ENCODE measurements around the gene MAF.

MAF gene

GRCh38 chr16:79610771-79611170, 10.2 kb upstream of the MAF start:
- no peak for DNase-seq

GRCh38 chr16:79609861-79610260, 9.3 kb upstream of the MAF start:
- no peak for DNase-seq

GRCh38 chr16:79608976-79609375, 8.4 kb upstream of the MAF start:
- no peak for DNase-seq

- DNase-seq, result no peak
Observed at GRCh38 chr16:79607587-79607986, 7.0 kb upstream of the MAF start.

GRCh38 chr16:79605999-79606398, 5.5 kb upstream of the MAF start:
- DNase-seq, result no peak

- no peak for DNase-seq
Observed at GRCh38 chr16:79603055-79603454, 2.5 kb upstream of the MAF start.

GRCh38 chr16:79602628-79603014, 2.1 kb upstream of the MAF start:
- DNase-seq, result no peak

- peak; percentile 53 to 84 (median 74) for DNase-seq
Observed at GRCh38 chr16:79601931-79602627, 1.5 kb upstream of the MAF start.

GRCh38 chr16:79601092-79601930, 774 bp upstream of the MAF start:
- peak; percentile 26 to 57 (median 35) for DNase-seq

- peak; percentile 65 to 83 (median 79) for DNase-seq
Observed at GRCh38 chr16:79599837-79600637, 500 bp downstream of the MAF start.

- DNase-seq, result peak; percentile 33 to 78 (median 68)
Observed at GRCh38 chr16:79599256-79599836, 1.2 kb downstream of the MAF start.

- peak; percentile 53 to 81 (median 59) for DNase-seq
Observed at GRCh38 chr16:79598348-79599181, 2.0 kb downstream of the MAF start.

- peak in 1 of 3 experiments; percentile 28 for DNase-seq
Observed at GRCh38 chr16:79598063-79598347, 2.5 kb downstream of the MAF start.

- DNase-seq, result peak in 1 of 3 experiments; percentile 9
Observed at GRCh38 chr16:79597277-79598062, 3.1 kb downstream of the MAF start.

- DNase-seq, result no peak
Observed at GRCh38 chr16:79595931-79596450, 4.5 kb downstream of the MAF start.

- DNase-seq, result no peak
Observed at GRCh38 chr16:79595231-79595641, 5.3 kb downstream of the MAF start.

GRCh38 chr16:79593754-79594153, 6.8 kb downstream of the MAF start:
- DNase-seq, result no peak

GRCh38 chr16:79593074-79593531, 7.4 kb downstream of the MAF start:
- DNase-seq, result peak in 1 of 3 experiments; percentile 10

- DNase-seq, result no peak
Observed at GRCh38 chr16:79592186-79592585, 8.4 kb downstream of the MAF start.

- no peak for DNase-seq
Observed at GRCh38 chr16:79589601-79590102, 10.9 kb downstream of the MAF start.

- DNase-seq, result peak in 2 of 3 experiments; percentile 54 to 70
Observed at GRCh38 chr16:79587897-79588296, 12.6 kb downstream of the MAF start.

Measured in NCI-H1417 (cell line).